NT2/D1 (cell line): Measurements from ENCODE around the gene FOLH1.
"Not testable (repeated sequence)": the region's sequence is repeated elsewhere in the genome, so short reads cannot be mapped to it uniquely, and the experiment has no call there.

Experiments used
- DNase-seq: peaks from one replicate; pipeline ENCODE4 v3.0.0-alpha.2; 2011; ENCODE audit warnings: low read depth, low spot score
- H3K27me3 ChIP-seq: 2 replicates; pipeline ENCODE4 v1.6.0; 2011; ENCODE audit warnings: mild to moderate bottlenecking; ENCODE audit not compliant: insufficient read length, insufficient read depth
- H3K36me3 ChIP-seq: 2 replicates; pipeline ENCODE4 v1.6.1; 2011; ENCODE audit warnings: mild to moderate bottlenecking, low read length, mixed read lengths; ENCODE audit not compliant: insufficient read depth, insufficient read length
- H3K4me1 ChIP-seq: 2 replicates; pipeline ENCODE4 v1.5.1; 2011; ENCODE audit not compliant: insufficient read depth, insufficient read length
- H3K4me3 ChIP-seq: 2 replicates; pipeline ENCODE4 v1.5.1; 2011; ENCODE audit warnings: low read depth; ENCODE audit not compliant: insufficient read length
- H3K9ac ChIP-seq: 2 replicates; pipeline ENCODE4 v1.6.0; 2011; ENCODE audit warnings: low read depth; ENCODE audit not compliant: insufficient read length
- H3K9me3 ChIP-seq: 2 replicates; pipeline ENCODE4 v1.5.1; 2011; ENCODE audit warnings: mild to moderate bottlenecking, low read length; ENCODE audit not compliant: insufficient read depth
- SUZ12 ChIP-seq: IDR thresholded peaks from 2 replicates; pipeline ENCODE4 v1.6.1; 2011; ENCODE audit not compliant: insufficient read length, insufficient read depth; ENCODE audit errors: extremely low read depth
- YY1 ChIP-seq: IDR thresholded peaks from 2 replicates; pipeline ENCODE4 v1.6.1; 2011; ENCODE audit not compliant: insufficient read length, insufficient read depth
- ZNF274 ChIP-seq: IDR thresholded peaks from 2 replicates; pipeline ENCODE4 v1.6.1; 2011; ENCODE audit warnings: mild to moderate bottlenecking, low read depth, low read length

The FOLH1 gene

DNA sequence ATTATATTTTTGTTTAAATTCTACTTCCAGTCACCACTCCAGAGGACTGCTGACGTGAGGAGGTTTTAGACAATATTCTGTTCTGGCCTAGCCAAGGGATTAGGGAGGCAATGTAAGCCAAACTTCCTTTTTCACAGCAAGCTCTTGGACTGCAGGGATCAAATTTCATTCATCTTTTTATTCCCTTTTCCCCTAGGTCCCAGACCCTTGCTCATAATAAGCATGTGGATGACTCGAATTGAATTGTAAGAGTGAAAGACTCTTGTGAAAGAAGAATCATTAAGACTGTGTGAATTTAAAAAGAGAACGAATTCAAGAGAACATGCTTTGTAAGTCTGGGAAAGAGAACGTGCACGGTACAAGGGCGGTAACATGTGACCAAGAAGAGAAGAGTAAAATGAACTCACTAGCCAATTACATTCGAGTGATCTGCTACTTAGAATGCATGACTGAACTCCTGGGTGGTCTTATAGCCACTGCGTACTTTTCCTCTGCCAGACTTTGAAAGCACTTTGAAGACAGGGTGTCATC is 16.9 kb upstream of the FOLH1 start:
- H3K4me3 ChIP-seq, H3K9me3 ChIP-seq, H3K9ac ChIP-seq, DNase-seq, H3K36me3 ChIP-seq, H3K27me3 ChIP-seq, H3K4me1 ChIP-seq: not testable (repeated sequence)

DNA sequence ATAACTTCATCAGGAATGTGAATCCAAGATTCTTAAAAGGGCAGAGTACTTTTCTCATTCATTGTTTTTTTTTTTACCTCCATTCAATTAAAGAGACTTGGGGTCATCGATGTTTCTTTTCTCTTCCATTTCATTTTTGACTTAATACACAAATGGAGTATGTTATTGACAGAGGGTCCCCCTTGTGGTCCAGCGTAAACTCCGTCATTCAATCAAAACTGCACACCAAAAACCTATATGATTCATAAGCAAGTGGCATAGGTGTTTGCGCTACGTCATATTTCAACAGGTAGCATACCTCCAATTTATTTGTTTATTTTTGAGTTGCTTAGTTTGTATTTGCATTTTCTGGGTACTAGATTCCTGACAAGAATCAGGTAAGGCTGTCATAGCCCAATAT is 12.7 kb upstream of the FOLH1 start:
- no peaks in the 10 kb centered on the region for H3K4me1 ChIP-seq
- H3K9me3 ChIP-seq, result no peaks in the 10 kb centered on the region
- H3K27me3 ChIP-seq, result no peaks in the 10 kb centered on the region
- no peak for DNase-seq
- H3K36me3 ChIP-seq, result no peaks in the 10 kb centered on the region
- H3K9ac ChIP-seq, result no peak overlapping the region
- H3K4me3 ChIP-seq, result no peak overlapping the region
- no peak for TF ChIP-seq YY1
- no peak for TF ChIP-seq ZNF274
- TF ChIP-seq SUZ12, result no peak

DNA sequence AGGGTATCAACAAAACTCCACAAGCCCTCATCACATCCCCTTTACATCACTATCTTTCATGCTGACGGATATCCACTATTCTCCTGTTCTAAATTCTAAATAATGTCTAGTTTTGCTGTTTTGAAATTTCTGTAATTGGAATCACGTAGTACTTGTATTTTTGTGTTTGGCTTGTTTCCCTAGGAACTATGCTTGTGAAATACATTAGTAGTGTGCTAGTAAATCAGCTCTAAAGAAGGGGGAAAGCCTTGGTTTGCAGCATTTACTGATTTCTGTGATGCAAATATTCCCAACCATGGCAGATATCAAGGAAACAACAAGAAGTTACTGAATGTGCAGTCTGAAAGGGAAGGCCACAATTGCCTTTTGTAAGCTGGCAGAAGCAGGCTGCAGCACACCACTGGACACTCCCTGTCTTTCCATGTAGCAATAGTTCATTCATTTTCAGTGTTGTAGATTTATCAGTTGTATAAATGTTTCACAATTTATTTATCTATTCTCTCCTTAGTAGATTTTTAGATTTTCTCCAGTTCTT is 4.7 kb upstream of the FOLH1 start:
- no peak for DNase-seq

DNA sequence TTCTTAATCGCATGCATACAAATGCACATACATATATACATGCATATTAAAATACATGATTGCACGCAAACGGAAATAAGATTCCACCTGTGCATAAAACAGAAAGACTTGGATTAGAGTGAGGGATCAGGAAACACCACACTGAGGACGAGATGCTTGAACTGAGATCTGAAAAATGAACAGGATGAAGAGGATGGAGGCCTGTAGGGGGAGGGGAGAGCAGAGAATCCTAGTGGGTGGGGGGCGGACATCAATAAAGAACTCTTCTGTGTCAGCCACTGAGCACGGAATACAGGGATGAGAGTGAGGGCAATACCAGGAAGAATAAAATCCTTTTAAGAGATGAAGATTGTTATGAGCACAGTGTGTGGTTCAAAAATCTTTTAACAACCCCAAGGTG is 1.4 kb downstream of the FOLH1 start:
- H3K9me3 ChIP-seq, H3K4me3 ChIP-seq, H3K9ac ChIP-seq, H3K4me1 ChIP-seq, H3K27me3 ChIP-seq, DNase-seq, H3K36me3 ChIP-seq: not testable (repeated sequence)

More for the DNA sequence above, 4.7 kb upstream of the FOLH1 start:
- no peaks in the 10 kb centered on the region for H3K36me3 ChIP-seq
- no peaks in the 10 kb centered on the region for H3K27me3 ChIP-seq
- no peak overlapping the region for H3K4me3 ChIP-seq
- H3K4me1 ChIP-seq, result no peaks in the 10 kb centered on the region
- TF ChIP-seq SUZ12 (no peak), YY1 (no peak), ZNF274 (no peak)
- no peaks in the 10 kb centered on the region for H3K9me3 ChIP-seq
- H3K9ac ChIP-seq, result no peak overlapping the region

DNA sequence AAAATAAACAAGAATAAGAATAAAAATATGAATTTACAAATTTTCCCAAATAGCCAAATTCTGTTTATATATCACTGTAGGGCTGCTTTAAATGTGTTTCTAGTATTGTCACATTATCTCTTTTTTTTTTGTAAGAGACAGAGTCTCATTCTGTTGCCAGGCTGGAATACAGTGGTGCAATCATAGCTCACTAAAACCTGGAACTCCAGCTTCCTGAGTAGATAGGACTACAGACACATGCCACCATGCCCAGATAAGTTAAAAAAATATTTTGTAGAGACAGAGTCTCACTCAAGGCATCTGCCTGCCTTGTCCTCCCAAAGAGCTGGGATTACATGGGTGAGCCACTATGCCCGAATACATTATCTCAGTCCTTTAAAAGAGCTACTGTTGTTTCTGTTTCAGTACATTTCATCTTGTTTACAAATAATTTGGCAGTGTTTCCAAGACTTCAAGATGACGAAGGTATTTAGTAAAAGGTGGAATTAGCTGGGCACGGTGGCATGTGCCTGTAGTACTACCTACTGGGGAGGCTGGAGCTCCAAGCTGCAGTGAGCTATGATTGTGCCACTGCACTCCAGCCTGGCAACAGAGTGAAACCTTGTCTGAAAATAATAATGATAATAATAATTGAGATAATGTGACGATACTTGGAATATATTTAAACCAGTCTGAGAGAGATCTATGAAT is 6.0 kb downstream of the FOLH1 start:
- Histone ChIP-seq H3K9me3 (no peaks in the 10 kb centered on the region), H3K9ac (no peak overlapping the region), H3K36me3 (no peaks in the 10 kb centered on the region), H3K4me1 (no peaks in the 10 kb centered on the region), H3K4me3 (no peak overlapping the region), H3K27me3 (no peaks in the 10 kb centered on the region)
- no peak for DNase-seq
- TF ChIP-seq ZNF274 (no peak), SUZ12 (no peak), YY1 (no peak)

DNA sequence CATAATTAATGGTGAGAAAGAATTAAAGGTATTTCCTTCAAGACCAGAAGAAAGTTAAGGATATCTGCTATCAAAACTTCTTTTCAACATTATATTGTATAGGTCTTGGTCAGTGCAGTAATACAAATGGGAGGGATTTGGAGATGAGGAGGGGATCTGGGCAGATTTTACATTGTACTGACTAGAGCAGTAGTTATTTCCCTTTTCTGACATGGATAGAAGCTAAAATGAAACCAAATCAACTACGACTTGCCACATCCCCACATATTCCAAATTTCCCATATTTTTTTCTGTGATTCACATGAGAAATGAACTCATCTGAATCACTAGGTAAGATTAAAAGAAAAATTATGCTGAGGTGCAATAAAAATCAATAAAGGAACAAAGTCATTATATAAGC is 11.6 kb downstream of the FOLH1 start:
- H3K4me1 ChIP-seq, H3K4me3 ChIP-seq, H3K9me3 ChIP-seq, H3K9ac ChIP-seq, H3K36me3 ChIP-seq, DNase-seq, H3K27me3 ChIP-seq: not testable (repeated sequence)

DNA sequence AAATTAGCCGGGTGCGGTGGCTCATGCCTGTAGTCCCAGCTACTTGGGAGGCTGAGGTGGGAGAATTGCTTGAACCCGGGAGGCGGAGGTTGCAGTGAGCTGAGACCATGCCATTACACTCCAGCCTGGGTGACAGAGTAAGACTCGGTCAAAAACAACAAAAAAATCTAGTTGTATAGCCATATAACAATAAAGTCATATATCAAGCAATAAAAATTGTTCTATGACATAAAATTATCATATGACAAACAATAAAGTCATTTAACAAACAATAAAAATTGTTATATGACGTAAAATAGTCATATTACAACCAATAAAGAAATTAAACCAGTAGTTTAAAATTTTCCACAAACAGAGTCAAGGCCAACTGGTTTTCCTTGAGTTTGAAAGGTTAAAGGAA is 12.4 kb downstream of the FOLH1 start:
- H3K4me3 ChIP-seq, H3K36me3 ChIP-seq, H3K9me3 ChIP-seq, H3K27me3 ChIP-seq, DNase-seq, H3K4me1 ChIP-seq, H3K9ac ChIP-seq: not testable (repeated sequence)

DNA sequence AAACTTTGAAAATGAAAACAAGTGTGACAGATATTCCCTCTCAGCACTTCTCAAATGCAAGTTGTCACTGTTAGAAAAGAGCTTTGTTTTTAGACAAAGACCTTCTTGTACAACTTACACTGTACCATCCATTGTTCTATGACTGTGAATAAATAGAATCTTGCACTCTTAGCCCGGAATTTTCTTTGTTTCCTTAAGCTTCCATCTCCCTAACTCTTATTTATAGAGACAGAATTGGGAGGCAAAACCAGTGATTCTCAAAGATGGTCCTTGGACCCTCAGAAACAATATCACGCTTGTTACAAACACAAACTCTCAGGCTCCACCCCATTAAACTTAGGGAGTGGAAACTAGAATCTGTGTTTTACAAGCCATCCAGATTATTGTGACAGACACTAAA is 18.1 kb downstream of the FOLH1 start:
- DNase-seq, H3K27me3 ChIP-seq, H3K4me3 ChIP-seq, H3K9me3 ChIP-seq, H3K36me3 ChIP-seq, H3K4me1 ChIP-seq, H3K9ac ChIP-seq: not testable (repeated sequence)

DNA sequence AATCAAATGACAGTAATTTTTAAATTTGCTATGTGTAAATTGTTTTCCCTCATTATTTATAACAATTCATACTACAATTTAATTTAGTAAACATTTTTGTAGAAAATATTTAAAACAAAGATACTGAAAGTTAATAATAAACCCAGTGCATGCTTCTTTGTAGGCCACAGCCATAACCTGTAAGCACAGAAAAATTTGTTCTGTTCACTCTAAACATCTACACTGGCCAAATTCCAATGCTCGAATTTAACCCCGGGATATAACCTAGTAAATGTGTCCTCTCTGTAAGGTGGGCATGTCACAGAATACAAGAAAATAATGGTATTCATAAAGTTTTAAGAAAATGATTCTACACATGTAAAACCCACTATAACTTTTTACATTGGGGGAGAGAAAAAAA is 22.2 kb downstream of the FOLH1 start:
- H3K4me1 ChIP-seq, H3K4me3 ChIP-seq, H3K9ac ChIP-seq, DNase-seq, H3K27me3 ChIP-seq, H3K36me3 ChIP-seq, H3K9me3 ChIP-seq: not testable (repeated sequence)

DNA sequence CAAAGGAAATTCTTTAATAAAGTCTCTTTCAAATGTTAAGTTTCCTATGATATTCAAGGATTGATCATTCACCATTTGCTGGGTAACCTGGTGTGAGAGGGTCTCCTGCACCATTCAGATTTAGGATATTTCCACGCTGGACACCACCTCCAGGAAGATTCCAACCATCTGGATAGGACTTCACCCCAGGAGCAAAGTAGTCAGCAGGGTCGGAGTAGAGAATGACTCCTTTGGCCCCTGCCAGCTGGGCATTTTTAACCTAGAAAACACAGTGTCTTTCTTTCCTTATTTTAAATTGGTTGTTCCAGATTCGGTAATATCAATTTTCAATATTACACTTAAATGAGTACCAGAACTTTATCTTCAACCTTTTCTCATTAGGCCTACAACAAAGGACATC is 22.8 kb downstream of the FOLH1 start:
- not testable (repeated sequence) for H3K9me3 ChIP-seq, H3K9ac ChIP-seq, H3K27me3 ChIP-seq, DNase-seq, H3K4me1 ChIP-seq, H3K4me3 ChIP-seq, H3K36me3 ChIP-seq

DNA sequence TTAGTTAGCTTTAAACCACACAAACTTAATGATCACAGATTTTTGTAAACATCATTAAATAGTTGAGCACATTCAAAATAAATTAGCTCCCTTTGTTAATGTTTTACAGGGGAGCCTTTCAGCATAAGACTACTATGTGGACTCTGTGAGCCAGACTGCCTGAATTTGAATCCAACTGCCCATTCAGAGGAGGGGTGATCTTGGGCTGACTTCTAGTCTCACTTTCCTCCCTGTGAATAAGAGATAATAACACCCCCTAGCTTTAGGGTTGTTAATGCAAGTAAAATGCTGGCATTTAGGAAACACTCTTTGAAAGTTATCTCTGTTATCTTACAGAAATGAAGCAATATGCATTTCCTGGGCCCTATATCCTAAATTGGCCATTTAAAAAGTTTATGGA is 23.6 kb downstream of the FOLH1 start:
- H3K9me3 ChIP-seq, H3K9ac ChIP-seq, DNase-seq, H3K27me3 ChIP-seq, H3K4me3 ChIP-seq, H3K36me3 ChIP-seq, H3K4me1 ChIP-seq: not testable (repeated sequence)
